AG20443 (cell line): ENCODE data around the gene ERO1B.

Experiments
- DNase-seq: peaks from one replicate; pipeline ENCODE4 v3.0.0; 2012; ENCODE audit warnings: low spot score, mixed read lengths

ERO1B gene

GRCh38 chr1:236301080-236301957 lies 19.6 kb upstream of the ERO1B start:
- DNase-seq: no peak

DNA sequence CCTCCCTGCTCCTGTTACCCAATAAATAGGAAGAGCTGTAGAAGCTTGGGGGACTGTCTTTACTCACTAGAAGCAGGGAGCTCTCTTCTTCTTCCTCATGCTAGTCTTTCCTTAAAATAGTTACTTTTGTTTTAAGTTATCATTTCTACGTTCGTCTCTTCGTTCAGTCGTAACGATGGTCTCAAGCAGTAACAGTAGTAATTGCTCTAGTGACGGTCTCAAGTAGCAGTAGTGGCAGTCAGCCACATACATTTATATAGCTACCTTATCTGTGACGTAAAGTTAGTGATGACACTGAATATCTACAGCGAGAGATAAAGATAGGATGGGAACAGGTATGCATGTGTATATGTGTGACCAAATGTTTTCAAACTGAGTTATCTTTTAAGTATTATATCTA lies 15.4 kb upstream of the ERO1B start:
- DNase-seq: no peak

DNA sequence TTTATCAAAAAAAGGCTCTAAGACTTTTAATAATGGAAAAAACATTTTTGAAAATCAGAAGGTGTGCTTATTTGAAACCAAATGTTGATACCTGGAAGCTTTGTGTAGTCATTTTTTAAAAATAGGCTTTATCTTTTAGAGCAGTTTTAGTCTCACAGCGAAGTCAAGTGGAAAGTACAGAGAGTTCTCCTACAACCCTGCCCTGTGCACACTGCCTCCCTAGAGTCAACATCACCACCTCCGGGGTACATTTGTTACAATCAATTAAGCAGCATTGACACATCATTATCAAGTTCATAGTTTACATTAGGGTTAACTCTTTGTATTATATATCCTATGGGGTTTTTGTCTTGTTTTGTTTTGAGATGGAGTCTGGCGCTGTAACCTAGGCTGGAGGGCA lies 10.7 kb upstream of the ERO1B start:
- no peak for DNase-seq

DNA sequence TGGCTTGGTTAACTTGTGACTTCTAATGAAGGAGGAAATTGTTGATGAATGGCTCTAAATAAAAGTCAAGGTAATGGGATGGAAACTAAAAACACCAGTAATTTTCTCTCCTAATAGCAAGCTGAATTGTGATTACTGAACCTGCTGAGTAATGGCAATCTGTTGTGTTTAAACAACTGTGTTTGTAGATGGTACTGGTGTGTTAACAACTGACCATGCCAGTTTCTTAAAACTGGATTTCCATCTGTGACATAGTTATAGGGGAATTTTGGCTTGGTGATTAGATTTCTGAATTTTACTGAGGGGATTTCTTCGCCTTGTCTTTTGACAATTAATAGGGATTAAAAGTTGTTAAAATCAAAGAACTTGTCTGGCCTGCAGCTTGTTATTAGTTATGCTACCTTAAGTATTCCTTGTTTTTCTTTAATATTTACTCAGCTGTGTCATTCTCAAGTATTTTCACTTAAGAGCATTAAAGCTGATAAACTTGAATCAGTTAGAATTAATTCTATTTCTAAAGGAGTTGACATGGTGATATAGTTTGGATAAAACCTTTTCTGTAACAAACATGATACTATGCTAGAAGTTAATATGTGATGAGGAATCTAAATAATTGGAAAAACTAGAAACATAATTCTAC lies 7.9 kb upstream of the ERO1B start:
- DNase-seq: no peak

DNA sequence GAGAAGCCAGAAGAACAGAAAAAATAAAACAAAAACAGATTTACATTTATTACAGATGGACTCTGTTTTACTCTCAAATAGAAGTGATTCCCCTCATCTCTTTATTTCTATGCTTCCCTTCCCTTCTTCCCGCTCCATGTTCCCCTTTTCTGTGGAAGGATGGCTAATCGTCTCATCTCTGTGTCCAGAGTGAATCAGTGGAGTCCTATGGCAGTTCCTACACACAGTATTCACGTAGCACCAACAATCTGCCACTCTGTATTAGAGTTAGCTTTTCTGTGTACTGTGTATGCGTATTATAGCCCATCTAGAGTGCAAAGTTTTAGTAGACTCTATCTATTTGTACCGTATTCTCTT lies 6.8 kb upstream of the ERO1B start:
- no peak for DNase-seq

DNA sequence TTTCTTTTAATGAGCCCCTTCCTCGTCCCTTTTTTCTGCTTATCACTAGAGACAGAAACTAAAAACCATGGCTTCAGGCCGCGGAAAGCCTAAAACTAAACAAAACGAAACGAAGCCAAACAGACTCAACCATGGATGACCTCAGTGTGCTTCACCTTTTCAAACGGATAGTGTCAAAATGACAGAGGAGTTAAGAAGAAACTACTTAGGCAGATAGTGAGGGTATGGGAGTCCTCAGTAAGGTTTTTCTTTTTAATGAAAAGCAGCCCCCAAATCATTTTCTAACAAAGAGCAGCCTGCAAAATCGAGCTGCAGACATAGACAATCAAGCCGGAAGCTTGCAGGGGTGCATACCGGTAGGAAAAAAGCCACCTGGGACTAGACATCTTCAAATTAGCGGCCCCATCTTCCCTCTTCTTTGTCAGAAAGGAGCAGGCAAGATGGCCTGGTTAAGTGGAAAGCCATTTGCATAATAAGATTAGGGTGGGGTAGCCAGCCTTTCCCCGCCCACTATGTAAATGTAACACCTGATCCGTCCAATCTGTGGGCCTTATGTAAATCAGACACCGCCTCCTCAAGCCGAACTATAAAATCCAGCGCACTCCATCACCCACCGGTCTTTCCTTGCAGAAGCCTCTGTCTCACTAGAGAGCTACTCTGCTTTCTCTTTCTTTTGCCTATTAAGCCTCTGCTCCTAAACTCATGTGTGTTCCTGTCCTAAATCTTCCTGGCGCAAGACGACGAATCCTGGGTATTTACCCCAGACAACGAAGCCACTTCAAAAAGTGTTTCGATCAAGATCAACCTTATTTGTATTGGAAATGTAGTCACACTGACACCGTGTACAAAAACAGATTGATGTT lies 6.2 kb upstream of the ERO1B start:
- DNase-seq: no peak

DNA sequence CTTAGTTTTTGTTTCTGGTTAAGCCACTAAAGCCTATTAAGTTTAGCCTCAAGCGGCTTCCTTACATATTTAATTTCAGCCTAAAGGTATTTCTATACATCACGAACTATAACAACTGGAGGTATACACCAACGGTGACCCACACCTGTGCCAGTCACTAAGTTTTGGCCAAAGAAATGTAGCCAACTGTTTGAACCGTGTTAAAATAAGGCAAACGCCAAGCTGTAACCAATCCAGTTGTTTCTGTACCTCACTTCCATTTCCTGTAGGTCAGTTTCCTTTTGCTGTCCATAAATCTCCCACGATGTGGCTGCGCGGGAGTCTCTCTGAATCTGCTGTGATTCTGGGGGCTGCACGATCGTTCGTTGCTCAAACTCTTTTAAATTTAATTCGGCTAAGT lies 5.6 kb upstream of the ERO1B start:
- DNase-seq: no peak

GRCh38 chr1:236284291-236284721 lies 2.5 kb upstream of the ERO1B start:
- no peak for DNase-seq

DNA sequence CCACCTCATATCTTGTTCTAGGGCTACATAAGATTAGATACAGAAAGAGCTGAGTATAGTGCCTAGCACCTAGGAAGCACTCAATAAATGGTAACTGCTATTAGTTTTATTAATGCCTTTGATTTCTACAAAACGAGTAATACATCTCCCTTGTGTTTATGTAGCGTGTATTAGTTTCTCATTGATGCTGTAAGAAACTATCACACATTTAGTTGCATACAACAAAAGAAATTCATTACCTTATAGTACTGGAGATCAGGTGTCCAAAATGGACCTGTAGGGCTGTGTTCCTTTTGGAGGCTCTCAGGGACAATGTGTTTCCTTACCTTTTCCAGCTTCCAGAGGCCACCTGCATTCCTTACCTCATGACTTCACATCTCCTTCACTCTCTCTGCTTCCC lies 961 bp upstream of the ERO1B start:
- no peak for DNase-seq

GRCh38 chr1:236282425-236282716 lies 613 bp upstream of the ERO1B start:
- no peak for DNase-seq

- peak; percentile 64 for DNase-seq
Measured at GRCh38 chr1:236281198-236281653, 532 bp downstream of the ERO1B start.

GRCh38 chr1:236280438-236281197 lies 1.1 kb downstream of the ERO1B start:
- DNase-seq: peak; percentile 14

- DNase-seq: no peak
Measured at GRCh38 chr1:236275586-236275985, 6.2 kb downstream of the ERO1B start.

GRCh38 chr1:236275061-236275460 lies 6.7 kb downstream of the ERO1B start:
- no peak for DNase-seq

GRCh38 chr1:236273358-236273757 lies 8.4 kb downstream of the ERO1B start:
- no peak for DNase-seq

DNA sequence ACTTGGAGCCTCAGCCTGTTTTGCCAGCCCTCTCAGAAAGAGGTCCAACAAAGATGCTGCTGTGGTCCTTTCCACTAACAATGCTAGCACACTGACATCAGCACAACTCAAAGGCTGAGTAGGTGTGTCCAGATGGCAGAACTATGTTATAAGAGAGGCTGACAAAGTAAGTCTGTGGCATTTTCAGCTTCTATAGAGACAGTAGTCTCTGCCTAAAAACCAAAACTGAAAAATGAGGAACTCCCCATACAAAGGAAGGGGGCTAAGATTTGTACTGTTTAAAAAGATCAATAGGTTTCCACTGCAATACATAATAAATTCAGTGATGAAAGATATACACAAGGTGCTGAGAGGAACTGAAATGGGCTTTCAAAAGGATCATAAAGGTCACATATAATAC lies 12.3 kb downstream of the ERO1B start:
- no peak for DNase-seq

DNA sequence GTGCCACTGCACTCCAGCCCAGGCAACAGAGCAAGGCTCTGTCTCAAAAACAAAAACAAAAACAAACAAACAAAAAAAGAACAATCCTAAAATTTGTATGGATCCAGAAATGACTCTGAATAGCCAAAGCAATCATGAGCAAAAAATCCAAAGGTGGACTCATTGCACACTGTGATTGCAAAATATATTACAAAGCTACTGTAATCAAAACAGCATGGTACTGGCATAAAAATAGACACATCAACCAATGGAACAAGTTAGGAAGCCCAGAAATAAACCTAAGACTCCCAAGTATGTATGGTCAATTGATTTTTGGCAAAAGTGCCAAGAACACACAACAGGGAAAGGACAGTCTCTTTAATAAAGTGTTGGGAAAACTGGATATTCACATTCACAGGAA lies 19.9 kb downstream of the ERO1B start:
- DNase-seq: no peak

DNA sequence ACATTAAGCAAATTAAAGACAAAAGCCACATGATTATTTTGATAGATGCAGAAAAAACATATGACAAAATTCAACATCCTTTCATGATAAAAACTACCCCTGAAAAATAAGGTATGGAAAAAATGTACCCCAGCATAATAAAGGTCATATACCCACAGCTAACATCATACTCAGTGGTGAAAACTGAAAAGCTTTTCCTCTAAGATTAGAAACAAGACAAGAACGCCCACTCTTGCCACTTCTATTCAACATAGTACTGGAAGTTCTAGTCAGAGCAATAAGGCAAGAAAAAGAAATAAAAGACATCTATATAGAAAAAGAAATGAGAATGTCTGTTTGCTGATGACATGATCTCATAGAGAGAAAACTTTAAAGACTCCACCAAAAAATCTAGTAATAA lies 20.7 kb downstream of the ERO1B start:
- DNase-seq: no peak

GRCh38 chr1:236259043-236259442 lies 22.7 kb downstream of the ERO1B start:
- DNase-seq: no peak

DNA sequence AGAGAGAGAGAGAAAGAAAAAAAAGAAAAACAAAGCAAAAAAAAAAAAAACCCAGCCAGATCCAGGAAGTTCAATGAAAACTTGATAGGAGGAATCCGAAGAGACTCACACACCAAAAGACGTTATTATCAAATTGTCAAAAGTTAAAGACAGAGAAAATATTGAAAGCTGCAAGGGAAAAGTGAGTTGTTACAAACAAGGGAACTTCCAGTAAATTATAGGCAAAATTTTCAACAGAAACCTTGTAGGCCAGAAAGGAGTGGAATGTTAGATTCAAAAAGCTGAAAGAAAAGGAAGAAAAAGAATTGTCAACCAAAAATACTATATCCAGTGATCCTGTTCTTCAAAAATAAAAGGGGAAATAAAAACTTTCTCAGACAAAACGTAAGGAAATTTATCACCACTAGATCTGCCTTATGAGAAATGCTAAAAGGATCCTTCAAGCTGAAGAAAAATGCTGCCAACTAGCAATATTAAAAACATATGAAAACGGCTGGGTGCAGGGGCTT lies 23.6 kb downstream of the ERO1B start:
- DNase-seq: no peak

DNA sequence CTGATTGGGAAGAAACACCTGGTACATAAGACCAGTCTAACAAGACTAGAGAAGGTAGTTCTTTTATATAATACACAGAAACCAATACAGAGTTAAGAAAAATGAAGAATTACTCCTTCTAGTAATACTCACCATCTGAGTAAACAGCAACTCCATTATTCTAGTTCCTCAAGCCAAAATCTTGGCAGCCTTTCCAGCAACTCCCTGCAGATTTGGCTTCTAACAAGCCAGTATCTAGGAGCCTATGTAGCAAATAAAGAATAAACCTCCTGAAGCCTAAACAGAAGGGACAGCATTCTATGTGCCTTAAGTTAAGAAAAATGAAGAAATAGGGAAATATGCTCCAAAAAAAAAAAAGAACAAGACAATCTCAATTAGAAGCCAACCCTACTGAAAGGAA lies 24.5 kb downstream of the ERO1B start:
- no peak for DNase-seq
